Effector memory CD8-positive, alpha-beta T cell (primary cell): ENCODE data around the gene ZNF544.
"Not testable (repeated sequence)": the region's sequence is repeated elsewhere in the genome, so short reads cannot be mapped to it uniquely, and the experiment has no call there.

Source experiments
- ATAC-seq: fragments of 150-1000 bp; cut with Tn5 transposase; replicated peaks from 2 replicates; pipeline ENCODE4 v1.10.0; 2021; ENCODE audit warnings: mild to moderate bottlenecking, moderate library complexity
- DNase-seq, 3 experiments: peaks; one replicate each; pipeline ENCODE4 v3.0.0; 2021
- H3K27ac Mint-ChIP-seq, 2 donors: one replicate each; pipeline ENCODE4 v1.8.0; 2022; ENCODE audit warnings: mild to moderate bottlenecking in 2 of 2, mixed read lengths in 2 of 2, moderate library complexity in 2 of 2
- H3K27me3 Mint-ChIP-seq, 2 donors: one replicate each; pipeline ENCODE4 v1.8.0; 2022; ENCODE audit warnings: mixed read lengths in 2 of 2
- H3K36me3 Mint-ChIP-seq: one replicate; pipeline ENCODE4 v1.8.0; 2022; ENCODE audit warnings: mild to moderate bottlenecking, moderate library complexity, mixed read lengths; ENCODE audit not compliant: insufficient read depth
- H3K4me1 Mint-ChIP-seq, 2 donors: one replicate each; pipeline ENCODE4 v1.8.0; 2022; ENCODE audit warnings: low read depth in 2 of 2, mixed read lengths in 2 of 2
- H3K4me3 Mint-ChIP-seq, 2 donors: one replicate each; pipeline ENCODE4 v1.8.0; 2022; ENCODE audit warnings: mild to moderate bottlenecking in 2 of 2, mixed read lengths in 2 of 2, moderate library complexity in 2 of 2
- H3K9me3 Mint-ChIP-seq, 2 donors: one replicate each; pipeline ENCODE4 v1.8.0; 2022; ENCODE audit warnings: mixed read lengths in 2 of 2

ZNF544 gene

DNA sequence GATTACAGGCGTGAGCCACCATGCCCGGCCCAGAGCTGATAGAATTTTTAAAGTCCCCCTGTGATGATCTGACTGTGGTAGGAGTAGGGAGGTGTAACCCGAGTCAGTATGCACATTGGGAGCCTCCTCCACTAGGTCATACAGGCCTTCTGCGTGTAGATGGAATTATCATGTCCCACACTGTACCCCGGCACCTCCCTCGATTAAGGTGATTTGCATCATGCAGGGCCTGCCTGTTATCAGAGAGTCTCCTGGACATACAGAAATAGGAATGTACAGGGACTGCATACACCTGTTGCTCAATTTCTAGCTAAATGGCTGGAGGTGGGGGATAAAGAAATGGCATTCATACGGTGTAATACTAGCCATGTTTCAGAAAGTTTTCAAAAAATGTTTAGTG lies 75.5 kb downstream of the ZNF544 start:
- ATAC-seq (no peak), DNase-seq (no peak)
- peaks cover 24 to 34% of the 10 kb centered on the region in 2 donors for H3K4me1 Mint-ChIP-seq
- peak overlapping the region; percentile 96 to 99 for H3K27ac Mint-ChIP-seq
- peak overlapping the region; percentile 91 to 97 for H3K4me3 Mint-ChIP-seq
- H3K27me3 Mint-ChIP-seq = no peaks in the 10 kb centered on the region
- peaks cover 28% of the 10 kb centered on the region for H3K36me3 Mint-ChIP-seq
- no peaks in the 10 kb centered on the region for H3K9me3 Mint-ChIP-seq

DNA sequence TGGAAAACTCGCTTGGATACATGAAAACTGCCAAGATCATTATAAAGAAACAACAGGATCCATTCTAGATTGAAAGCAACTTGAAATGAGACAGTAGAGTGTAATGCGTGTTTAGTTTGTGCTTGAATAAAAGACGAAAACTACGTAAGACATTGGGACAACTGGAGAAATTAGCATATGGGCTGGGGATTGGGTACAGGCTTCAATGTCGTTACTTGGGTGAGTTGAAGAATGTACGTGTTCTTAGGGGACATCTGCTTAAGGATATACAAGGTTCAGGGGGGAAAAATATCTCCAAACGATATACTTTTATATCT lies 76.0 kb downstream of the ZNF544 start:
- no peaks in the 10 kb centered on the region for H3K27me3 Mint-ChIP-seq
- H3K27ac Mint-ChIP-seq = peak overlapping the region; percentile 96 to 99
- peaks cover 28% of the 10 kb centered on the region for H3K36me3 Mint-ChIP-seq
- no peak for DNase-seq
- ATAC-seq = no peak
- H3K4me3 Mint-ChIP-seq = peak overlapping the region; percentile 91 to 97
- H3K4me1 Mint-ChIP-seq = peaks cover 24 to 39% of the 10 kb centered on the region in 2 donors
- H3K9me3 Mint-ChIP-seq = no peaks in the 10 kb centered on the region

DNA sequence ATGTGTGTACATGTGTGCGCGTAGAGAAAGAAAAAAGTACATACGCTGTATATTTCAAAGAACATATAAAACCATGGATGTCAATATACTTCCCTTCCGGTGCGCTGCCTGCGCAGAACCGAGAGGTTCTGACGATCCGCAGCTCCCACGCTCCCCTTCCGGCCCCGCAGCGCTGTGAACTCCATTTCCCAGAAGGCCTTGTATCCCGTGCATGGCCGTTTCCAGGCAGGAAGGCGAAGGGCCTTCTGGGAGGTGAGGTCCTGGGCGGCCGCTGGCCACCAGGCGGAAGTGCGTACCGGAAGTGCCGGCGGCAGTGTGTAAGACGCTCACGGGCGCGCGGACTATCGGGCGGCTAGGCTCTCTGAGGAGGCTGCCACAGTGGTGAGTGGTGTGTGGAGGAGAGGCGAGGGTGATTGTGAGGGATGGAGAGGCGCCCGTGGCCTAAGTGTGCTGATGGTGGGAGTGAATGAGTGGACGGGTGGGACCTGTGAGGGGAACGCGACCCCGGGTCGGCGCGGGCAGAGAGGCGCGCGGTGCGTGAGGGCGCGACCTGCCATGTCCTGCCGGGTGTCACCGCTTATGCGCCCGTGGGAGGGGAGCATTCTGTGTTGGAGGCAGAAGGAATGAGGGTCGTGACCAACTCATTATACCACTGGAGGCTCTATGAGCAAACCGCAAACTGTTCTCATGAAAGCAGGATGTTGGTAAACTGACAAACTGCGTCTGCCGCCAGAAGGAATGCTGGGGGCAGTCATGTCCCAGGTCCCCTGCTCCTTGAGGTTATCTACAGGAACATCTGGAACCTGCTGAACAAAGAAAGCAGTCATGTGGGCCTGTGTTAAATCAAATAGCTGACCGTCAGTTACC lies 76.6 kb downstream of the ZNF544 start, which contains the start of gene ERVK3-1:
ERVK3-1 (plus strand) TSS at position 313 of the 867 bp plus-strand sequence. CDS start 6,792 bp downstream, outside the sequence.
- peak; percentile 88 to 91 (median 89) for DNase-seq
- Mint-ChIP-seq H3K9me3 (no peaks in the 10 kb centered on the region), H3K27me3 (no peaks in the 10 kb centered on the region), H3K4me3 (peak within 1 kb of the TSS; percentile 91 to 97), H3K4me1 (peaks cover 29 to 44% of the 10 kb centered on the region in 2 donors), H3K27ac (peak within 1 kb of the TSS; percentile 96 to 99), H3K36me3 (peaks cover 32% of the 10 kb centered on the region)
- ATAC-seq = peak; percentile 93

DNA sequence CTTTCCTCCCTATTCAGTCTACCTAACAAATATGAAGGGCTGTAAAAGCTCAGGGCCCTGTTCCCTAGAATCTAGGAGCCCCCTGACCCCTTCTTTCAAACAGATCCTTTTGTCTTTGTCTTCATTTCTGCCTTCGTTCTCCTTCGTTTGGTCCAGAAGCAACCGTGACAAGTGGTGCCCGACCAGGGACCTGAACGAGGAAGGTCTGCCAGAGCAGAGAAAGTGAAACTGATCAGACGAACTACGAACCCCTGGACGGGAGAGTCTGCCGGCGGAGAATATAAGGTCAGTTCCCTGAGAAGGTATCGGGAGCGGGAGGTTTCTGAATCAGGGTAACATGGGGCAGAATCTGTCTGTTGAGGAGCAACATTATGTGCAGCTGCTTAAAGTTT lies 77.2 kb downstream of the ZNF544 start:
- ATAC-seq = no peak
- Mint-ChIP-seq H3K27ac (peak overlapping the region; percentile 96 to 99), H3K27me3 (no peaks in the 10 kb centered on the region), H3K36me3 (peaks cover 32% of the 10 kb centered on the region), H3K4me1 (peaks cover 29 to 44% of the 10 kb centered on the region in 2 donors), H3K9me3 (no peaks in the 10 kb centered on the region), H3K4me3 (peak overlapping the region; percentile 91 to 97)
- DNase-seq = peak; percentile 7 to 27 (median 13)

DNA sequence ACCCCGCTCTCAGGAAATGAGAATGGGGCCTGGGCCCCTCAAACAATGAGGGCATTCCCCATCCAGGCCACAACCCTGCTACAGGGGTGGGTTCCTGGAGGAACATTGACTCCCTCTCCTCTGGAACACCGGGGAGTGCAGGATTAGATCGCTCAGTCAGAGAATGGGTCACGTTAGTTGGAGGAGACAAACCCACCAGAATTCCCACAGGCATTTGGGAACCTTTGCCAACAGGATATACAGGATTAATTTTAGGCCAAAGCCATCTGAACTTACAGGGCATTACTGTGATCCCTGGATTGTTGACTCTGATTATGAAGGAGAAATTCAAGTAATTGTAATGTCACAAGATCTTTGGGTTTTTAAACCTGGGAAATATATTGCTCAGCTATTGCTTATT lies 79.0 kb downstream of the ZNF544 start:
- Mint-ChIP-seq H3K4me3 (no peak overlapping the region), H3K27me3 (no peaks in the 10 kb centered on the region), H3K36me3 (peaks cover 49% of the 10 kb centered on the region), H3K27ac (peak overlapping the region in 1 of 2 donors; percentile 56), H3K9me3 (no peaks in the 10 kb centered on the region), H3K4me1 (peaks cover 30 to 48% of the 10 kb centered on the region in 2 donors)
- ATAC-seq = no peak
- no peak for DNase-seq

DNA sequence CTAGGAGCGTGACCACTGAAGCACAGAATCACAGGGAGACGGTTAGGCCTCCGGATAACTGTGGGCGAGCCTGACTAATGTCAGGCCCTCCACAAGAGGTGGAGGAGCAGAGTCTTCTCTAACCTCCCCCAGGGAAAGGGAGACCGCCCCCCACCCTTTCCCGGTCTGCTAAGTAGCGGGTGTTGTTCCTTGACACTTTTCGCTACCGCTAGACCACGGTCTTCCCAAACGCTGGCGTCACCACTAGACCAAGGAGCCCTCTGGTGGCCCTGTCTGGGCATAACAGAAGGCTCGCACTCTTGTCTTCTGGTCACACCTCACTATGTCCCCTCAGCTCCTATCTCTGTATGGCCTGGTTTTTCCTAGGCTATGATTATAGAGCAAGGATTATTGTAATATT lies 82.0 kb downstream of the ZNF544 start:
- Mint-ChIP-seq H3K27ac (peak overlapping the region in 1 of 2 donors; percentile 52), H3K4me1 (peaks cover 24 to 43% of the 10 kb centered on the region in 2 donors), H3K36me3 (peaks cover 66% of the 10 kb centered on the region)
- DNase-seq, H3K27me3 Mint-ChIP-seq, H3K4me3 Mint-ChIP-seq, H3K9me3 Mint-ChIP-seq, ATAC-seq: not testable (repeated sequence)

DNA sequence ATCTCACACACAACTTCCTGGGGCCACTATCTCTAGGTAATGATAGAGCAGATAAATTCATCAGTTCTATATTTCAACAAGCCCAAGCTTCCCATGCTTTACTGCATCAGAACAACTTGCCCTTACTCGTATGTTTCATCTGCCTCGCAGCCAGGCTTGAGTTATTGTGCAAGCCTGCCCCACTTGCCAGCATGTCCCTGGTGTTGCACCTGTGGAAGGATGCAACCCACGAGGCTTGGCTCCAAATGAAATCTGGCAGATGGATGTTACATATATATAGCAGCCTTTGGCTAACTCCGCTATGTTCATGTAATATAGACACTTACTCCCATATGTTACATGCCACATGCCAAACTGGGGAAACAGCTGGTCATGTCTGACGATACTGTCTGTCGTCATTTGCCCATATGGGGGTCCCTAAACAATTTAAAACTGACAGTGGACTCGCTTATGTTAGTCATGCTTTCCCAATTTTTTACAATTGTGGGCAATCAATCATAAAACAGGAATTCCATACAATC lies 82.7 kb downstream of the ZNF544 start:
- DNase-seq (no peak), ATAC-seq (no peak)
- H3K27me3 Mint-ChIP-seq = no peaks in the 10 kb centered on the region
- peak overlapping the region in 1 of 2 donors; percentile 44 for H3K27ac Mint-ChIP-seq
- no peak overlapping the region for H3K4me3 Mint-ChIP-seq
- peaks cover 69% of the 10 kb centered on the region for H3K36me3 Mint-ChIP-seq
- no peaks in the 10 kb centered on the region for H3K9me3 Mint-ChIP-seq
- H3K4me1 Mint-ChIP-seq = peaks cover 20 to 37% of the 10 kb centered on the region in 2 donors
